Gastroesophageal sphincter (tissue), 3 donors: ENCODE measurements around the gene SOCS3.

Experiments
- CTCF ChIP-seq, 4 experiments: fragments of 200-600 bp in 2 of 4; fragments of 450-650 bp in 2 of 4; sonication (generic) in 1 of 4; IDR thresholded peaks; one replicate each; pipeline ENCODE4 v1.5.1; 2017 to 2019; ENCODE audit warnings: antibody characterized with exemption in 4 of 4, mild to moderate bottlenecking in 2 of 4, moderate library complexity in 2 of 4
- POLR2A ChIP-seq, 2 donors: fragments of 450-650 bp; IDR thresholded peaks; one replicate each; pipeline ENCODE4 v1.6.1; 2017; ENCODE audit warnings: antibody characterized with exemption in 2 of 2, mild to moderate bottlenecking in 2 of 2, moderate library complexity in 1 of 2

GRCh38 chr17:78362232-78362631 is 2.4 kb upstream of the SOCS3 start:
- no peak for TF ChIP-seq POLR2A (IDR thresholded peaks at IDR 0.05)
- TF ChIP-seq CTCF (IDR thresholded peaks at IDR 0.05), result no peak
